ENCODE data around the gene CYP8B1. TPM values are rescaled to one million over a fixed set of nuclear protein-coding genes. Genes with fewer than 3 reads are reported as not detected.
A peak's percentile ranks its signal among the peaks of the same experiment; 100 is the strongest.

Gene CYP8B1
- total and polyA plus RNA-seq, 2 of the 8 experiments (the other 6 are each of a cell fraction or from before 2014, with no cell fraction given), result not detected

GRCh38 chr3:42829628-42830436, 45.8 kb downstream of the CYP8B1 start:
- no peaks in the 10 kb centered on the region for H3K36me3 ChIP-seq (ENCODE audit: control insufficient read depth in 2 of 4, insufficient read depth in 4 of 4, low read length in 3 of 4)
- FAIRE-seq, result no peak
- H3K9ac ChIP-seq (replicated peaks in 1 of 4; ENCODE audit: extremely low read depth in 1 of 4, low read depth in 3 of 4, low read length in 3 of 4), result no peak overlapping the region

More at GRCh38 chr3:42829628-42830436, 45.8 kb downstream of the CYP8B1 start:
- DNase-seq (ENCODE audit: low read depth in 1 of 2, low spot score in 2 of 2), result no peak
- Histone ChIP-seq H3K4me3 (ENCODE audit: extremely low read depth in 1 of 4, insufficient read depth in 2 of 4, low read depth in 3 of 4, low read length in 4 of 4) (no peak overlapping the region), H3K23me2 (ENCODE audit: low read depth, low read length) (no peaks in the 10 kb centered on the region), H3K4ac (replicated peaks; ENCODE audit: insufficient read length, low read depth, low read length) (no peak overlapping the region), H3K56ac (replicated peaks; ENCODE audit: insufficient read length, low read depth, low read length) (no peak overlapping the region), H2BK5ac (ENCODE audit: low read depth, low read length) (no peak overlapping the region), H3K4me2 (ENCODE audit: insufficient read depth in 1 of 2, low read depth in 2 of 2, low read length in 2 of 2) (no peak overlapping the region), H2BK15ac (ENCODE audit: low read length) (no peak overlapping the region), H3K27ac (ENCODE audit: low read depth, low read length) (no peak overlapping the region), H3K9me3 (ENCODE audit: insufficient read depth in 2 of 2, low read depth in 1 of 2, low read length in 1 of 2) (no peaks in the 10 kb centered on the region), H2BK20ac (ENCODE audit: low read length) (no peak overlapping the region), H3K79me2 (ENCODE audit: control insufficient read depth in 1 of 2, insufficient read depth in 2 of 2, low read length in 2 of 2) (no peaks in the 10 kb centered on the region), H4K5ac (ENCODE audit: insufficient read length, low read depth, low read length) (no peak overlapping the region), H2AK5ac (ENCODE audit: low read depth, low read length) (no peak overlapping the region), H2BK12ac (ENCODE audit: low read depth, low read length) (0 out of 2 replicates have a peak overlapping the region, but pooled peaks have one; percentile 35), H4K91ac (replicated peaks; ENCODE audit: insufficient read length, low read length) (no peak overlapping the region), H4K20me1 (replicated peaks in 1 of 2; ENCODE audit: control insufficient read depth in 1 of 2, insufficient read depth in 2 of 2, low read length in 2 of 2) (no peaks in the 10 kb centered on the region), H3K14ac (ENCODE audit: insufficient read length) (no peak overlapping the region), H3K23ac (ENCODE audit: insufficient read length) (no peak overlapping the region), H4K8ac (ENCODE audit: extremely low read depth, insufficient read depth, low read length) (peak overlapping the region; percentile 16; the same call in 1 of the 2 replicates), H2AFZ (ENCODE audit: low read length) (no peak overlapping the region), H2BK120ac (replicated peaks; ENCODE audit: low read depth, low read length) (no peak overlapping the region), H3K4me1 (replicated peaks in 1 of 4; ENCODE audit: control insufficient read depth in 3 of 4, insufficient read depth in 4 of 4, low read length in 3 of 4) (peaks cover 0 to 3% (median 2%) of the 10 kb centered on the region in 4 experiments; a peak in 3 of 7 replicates), H3K79me1 (ENCODE audit: low read depth, low read length) (no peaks in the 10 kb centered on the region), H3K27me3 (replicated peaks in 1 of 4; ENCODE audit: control insufficient read depth in 3 of 4, extremely low read depth in 1 of 4, insufficient read depth in 3 of 4, low read length in 3 of 4) (no peaks in the 10 kb centered on the region), H3K18ac (ENCODE audit: extremely low read depth, low read length) (no peak overlapping the region)
- ChIA-PET CTCF (ENCODE audit: partially characterized antibody) (interaction anchor here (0.6 to 3.5 kb wide), 46 partner anchors 10 to 1426 kb away, joined by 3 to 28 read pairs (median 4); partner anchors contain the start of genes HIGD1A and VIPR1), POLR2A (ENCODE audit: partially characterized antibody) (interaction anchor here (0.7 to 2.9 kb wide), 3 partner anchors 14 to 315 kb away, joined by 3 to 13 read pairs (median 4); partner anchors contain the start of gene HIGD1A)
- 63% methylated on average over 5 of the region's 5 CpGs; no CpG with 5 or more reads in 1 of the 2 experiments for whole genome bisulfite sequencing, 2 experiments (ENCODE audit: extremely low coverage in 1 of 2, insufficient coverage in 1 of 2, insufficient read length in 1 of 2, insufficient replicate concordance in 2 of 2, low coverage in 1 of 2, low lambda C conversion rate in 2 of 2, missing lambda C conversion rate in 1 of 2)
- TF ChIP-seq CBX5 (IDR thresholded peaks at IDR 0.05; ENCODE audit: low read depth, low read length) (no peak), SRF (IDR thresholded peaks at IDR 0.05; ENCODE audit: low read depth, low read length) (no peak), SUZ12 (IDR thresholded peaks at IDR 0.05; ENCODE audit: low read length) (no peak)

Measured in H1 (cell line).